GM11168 (cell line): Measurements from ENCODE around the gene CACNA1D.

ENCODE experiments used
- in situ Hi-C: fragments of 300-500 bp; cut with MboI; formaldehyde crosslinking; loops from one replicate; pipeline ENCODE4 v1.12.0; 2022; ENCODE audit warnings: low sequenced_read_pairs; ENCODE audit not compliant: unreplicated experiment

The CACNA1D gene

GRCh38 chr3:53795789-53796560 lies 301.6 kb downstream of the CACNA1D start:
- in situ Hi-C loops, result no loop called here

- in situ Hi-C loops, result no loop called here
Measured at GRCh38 chr3:53798144-53798543, 303.7 kb downstream of the CACNA1D start.

GRCh38 chr3:53799338-53799865 lies 305.0 kb downstream of the CACNA1D start:
- in situ Hi-C loops, result no loop called here

GRCh38 chr3:53800041-53800906 lies 305.9 kb downstream of the CACNA1D start:
- in situ Hi-C loops, result no loop called here

GRCh38 chr3:53801319-53801718 lies 306.9 kb downstream of the CACNA1D start:
- in situ Hi-C loops, result no loop called here

- in situ Hi-C loops, result no loop called here
Measured at GRCh38 chr3:53802256-53802880, 308.0 kb downstream of the CACNA1D start.

GRCh38 chr3:53803124-53803815 lies 308.9 kb downstream of the CACNA1D start:
- in situ Hi-C loops, result no loop called here

- in situ Hi-C loops, result no loop called here
Measured at GRCh38 chr3:53803816-53804695, 309.6 kb downstream of the CACNA1D start.

GRCh38 chr3:53804697-53805462 lies 310.5 kb downstream of the CACNA1D start:
- in situ Hi-C loops, result no loop called here

GRCh38 chr3:53805463-53806159 lies 311.2 kb downstream of the CACNA1D start:
- in situ Hi-C loops, result no loop called here

GRCh38 chr3:53806182-53807116 lies 312.0 kb downstream of the CACNA1D start:
- in situ Hi-C loops, result no loop called here

GRCh38 chr3:53807117-53807810 lies 312.9 kb downstream of the CACNA1D start:
- in situ Hi-C loops, result no loop called here

- in situ Hi-C loops, result no loop called here
Measured at GRCh38 chr3:53808496-53808895, 314.1 kb downstream of the CACNA1D start.

- in situ Hi-C loops, result no loop called here
Measured at GRCh38 chr3:53809267-53809666, 314.9 kb downstream of the CACNA1D start.

- in situ Hi-C loops, result no loop called here
Measured at GRCh38 chr3:53809764-53810400, 315.5 kb downstream of the CACNA1D start.
